Stimulated activated CD8-positive, alpha-beta memory T cell treated with anti-CD3 and anti-CD28 coated beads, Interleukin-7, amount 100 ng/mL, for 4 hours (primary cell): ENCODE results near the gene NLRP6.
A peak's percentile ranks its signal among the peaks of the same experiment; 100 is the strongest.

ENCODE experiments used
- DNase-seq, 2 donors: peaks; one replicate each; pipeline ENCODE4 v3.0.0-alpha.2; 2020; ENCODE audit warnings: low read depth in 2 of 2

Gene NLRP6

DNA sequence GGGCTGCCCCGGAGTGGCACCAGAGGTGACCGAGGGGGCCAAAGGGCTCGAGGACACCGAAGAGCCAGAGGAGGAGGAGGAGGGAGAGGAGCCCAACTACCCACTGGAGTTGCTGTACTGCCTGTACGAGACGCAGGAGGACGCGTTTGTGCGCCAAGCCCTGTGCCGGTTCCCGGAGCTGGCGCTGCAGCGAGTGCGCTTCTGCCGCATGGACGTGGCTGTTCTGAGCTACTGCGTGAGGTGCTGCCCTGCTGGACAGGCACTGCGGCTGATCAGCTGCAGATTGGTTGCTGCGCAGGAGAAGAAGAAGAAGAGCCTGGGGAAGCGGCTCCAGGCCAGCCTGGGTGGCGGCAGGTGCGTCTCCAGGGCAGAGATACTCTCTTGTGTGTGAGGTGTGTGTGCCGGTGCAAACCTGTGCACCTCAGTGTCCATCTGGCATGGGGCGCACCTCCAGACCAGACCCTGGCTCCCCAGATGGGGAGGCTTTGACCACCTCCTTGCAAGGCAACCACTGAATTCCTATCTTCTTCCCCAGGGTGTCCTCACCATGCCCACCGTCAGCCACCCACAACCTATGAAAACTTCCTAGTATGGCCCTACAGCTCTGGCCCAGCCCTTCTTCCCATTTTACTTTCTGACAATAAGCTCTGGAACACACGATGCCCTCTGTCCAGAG is 3.4 kb downstream of the NLRP6 start:
- DNase-seq = no peak

DNA sequence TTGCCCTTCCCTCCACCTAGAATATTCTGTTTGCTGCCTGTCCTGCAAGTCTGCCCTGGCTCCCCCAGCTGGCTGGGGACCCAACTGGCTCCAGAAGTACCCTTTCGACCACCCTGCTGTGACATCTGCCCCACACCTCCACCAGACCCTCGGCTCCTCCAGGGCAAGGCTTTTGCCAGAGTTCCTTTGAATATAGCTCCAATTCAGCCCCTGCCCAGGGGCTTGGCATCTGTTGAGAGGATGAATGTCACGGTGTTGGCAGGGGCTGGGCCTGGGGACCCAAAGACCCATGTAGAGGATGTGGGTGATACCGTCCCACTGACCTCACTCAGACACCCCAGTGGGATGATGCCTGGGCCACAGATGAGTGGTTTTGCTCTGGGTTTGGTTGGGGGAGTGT is 4.0 kb downstream of the NLRP6 start:
- no peak for DNase-seq

DNA sequence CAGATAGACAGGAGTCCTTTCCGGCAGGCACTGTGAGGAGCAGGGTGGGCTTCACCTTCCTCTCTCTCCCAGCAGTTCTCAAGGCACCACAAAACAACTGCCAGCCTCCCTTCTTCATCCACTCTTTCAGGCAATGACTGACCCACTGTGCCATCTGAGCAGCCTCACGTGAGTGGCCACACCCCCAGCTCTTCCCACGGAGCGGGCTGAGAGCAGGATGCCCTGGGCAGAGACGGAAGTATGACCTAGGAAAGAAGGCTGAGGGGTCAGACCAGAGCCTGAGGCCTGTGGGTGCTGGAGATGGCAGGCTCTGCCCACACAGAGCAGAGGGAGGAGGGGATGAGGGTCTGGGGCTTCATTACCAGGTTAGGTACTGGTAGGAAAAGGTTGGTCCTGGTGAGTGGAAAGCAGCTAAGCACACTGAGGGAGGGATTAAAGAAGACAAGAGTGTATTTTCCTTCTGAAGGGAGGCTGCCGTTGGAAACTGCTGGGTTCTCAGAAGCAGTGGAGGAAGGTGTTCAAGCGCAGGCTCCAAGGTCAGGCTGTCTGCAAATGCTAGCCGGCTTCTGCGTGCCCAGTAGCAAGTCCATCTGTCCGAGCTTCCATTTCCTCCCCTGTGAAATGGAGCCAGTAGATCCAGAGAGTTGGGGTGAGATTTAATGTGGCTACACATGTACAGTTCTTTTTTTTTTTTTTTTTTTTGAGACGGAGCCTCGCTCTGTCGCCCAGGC is 4.6 kb downstream of the NLRP6 start:
- DNase-seq = no peak

DNA sequence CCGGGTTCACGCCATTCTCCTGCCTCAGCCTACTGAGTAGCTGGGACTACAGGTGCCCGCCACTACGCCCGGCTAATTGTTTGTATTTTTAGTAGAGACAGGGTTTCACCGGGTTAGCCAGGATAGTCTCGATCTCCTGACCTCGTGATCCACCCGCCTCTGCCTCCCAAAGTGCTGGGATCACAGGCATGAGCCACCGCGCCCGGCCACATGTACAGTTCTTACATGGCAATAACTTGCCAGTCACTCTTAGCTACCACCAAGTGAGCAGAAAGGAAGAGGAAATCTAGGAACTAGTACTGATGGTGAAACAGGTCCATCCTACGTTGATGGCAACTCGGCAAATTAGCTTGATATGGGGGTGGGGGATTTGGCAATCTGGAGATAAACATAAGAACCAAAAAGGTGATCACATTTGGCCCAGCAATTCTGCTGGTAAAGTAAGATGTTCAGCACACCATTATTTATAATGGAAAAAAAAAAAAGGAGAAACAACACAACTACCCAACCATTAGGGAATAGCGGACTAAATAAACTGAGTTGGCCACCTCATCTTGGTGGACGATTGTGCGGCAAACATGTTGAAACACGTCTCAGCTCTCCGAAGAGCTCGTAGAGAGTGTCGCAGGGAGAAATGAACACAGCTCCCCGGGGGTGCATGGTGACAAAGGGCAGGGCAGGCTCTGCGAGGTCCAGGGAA is 5.3 kb downstream of the NLRP6 start:
- DNase-seq = no peak

DNA sequence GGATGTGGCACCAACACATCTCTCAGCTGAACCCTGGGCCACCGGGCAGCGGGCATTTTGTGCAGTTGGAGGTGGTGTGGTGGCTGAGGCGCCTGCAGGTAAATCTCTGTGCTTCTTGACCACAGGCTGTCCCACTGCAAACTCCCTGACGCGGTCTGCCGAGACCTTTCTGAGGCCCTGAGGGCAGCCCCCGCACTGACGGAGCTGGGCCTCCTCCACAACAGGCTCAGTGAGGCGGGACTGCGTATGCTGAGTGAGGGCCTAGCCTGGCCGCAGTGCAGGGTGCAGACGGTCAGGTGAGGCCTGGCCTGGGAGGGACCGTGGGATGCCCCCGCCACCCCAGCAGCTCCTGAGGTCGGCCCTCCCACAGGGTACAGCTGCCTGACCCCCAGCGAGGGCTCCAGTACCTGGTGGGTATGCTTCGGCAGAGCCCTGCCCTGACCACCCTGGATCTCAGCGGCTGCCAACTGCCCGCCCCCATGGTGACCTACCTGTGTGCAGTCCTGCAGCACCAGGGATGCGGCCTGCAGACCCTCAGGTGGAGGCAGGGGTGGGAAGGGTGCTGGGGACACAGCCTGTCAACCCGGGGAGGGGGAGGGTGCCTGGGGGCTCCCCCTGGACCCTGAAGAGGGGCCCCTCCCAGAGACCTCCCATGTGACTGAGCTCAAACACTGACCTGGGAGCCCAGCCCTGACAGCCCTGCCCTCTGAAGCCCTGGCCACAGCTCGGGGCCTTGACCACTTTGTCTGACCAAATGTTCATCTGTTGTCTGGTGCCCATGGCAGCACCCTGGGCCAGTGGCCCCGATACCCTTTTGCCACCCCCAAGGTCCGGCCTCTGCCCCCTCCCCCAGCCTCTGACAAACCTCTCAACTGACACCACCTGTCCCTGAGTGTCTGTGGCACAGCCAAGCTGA is 6.2 kb downstream of the NLRP6 start:
- no peak for DNase-seq

DNA sequence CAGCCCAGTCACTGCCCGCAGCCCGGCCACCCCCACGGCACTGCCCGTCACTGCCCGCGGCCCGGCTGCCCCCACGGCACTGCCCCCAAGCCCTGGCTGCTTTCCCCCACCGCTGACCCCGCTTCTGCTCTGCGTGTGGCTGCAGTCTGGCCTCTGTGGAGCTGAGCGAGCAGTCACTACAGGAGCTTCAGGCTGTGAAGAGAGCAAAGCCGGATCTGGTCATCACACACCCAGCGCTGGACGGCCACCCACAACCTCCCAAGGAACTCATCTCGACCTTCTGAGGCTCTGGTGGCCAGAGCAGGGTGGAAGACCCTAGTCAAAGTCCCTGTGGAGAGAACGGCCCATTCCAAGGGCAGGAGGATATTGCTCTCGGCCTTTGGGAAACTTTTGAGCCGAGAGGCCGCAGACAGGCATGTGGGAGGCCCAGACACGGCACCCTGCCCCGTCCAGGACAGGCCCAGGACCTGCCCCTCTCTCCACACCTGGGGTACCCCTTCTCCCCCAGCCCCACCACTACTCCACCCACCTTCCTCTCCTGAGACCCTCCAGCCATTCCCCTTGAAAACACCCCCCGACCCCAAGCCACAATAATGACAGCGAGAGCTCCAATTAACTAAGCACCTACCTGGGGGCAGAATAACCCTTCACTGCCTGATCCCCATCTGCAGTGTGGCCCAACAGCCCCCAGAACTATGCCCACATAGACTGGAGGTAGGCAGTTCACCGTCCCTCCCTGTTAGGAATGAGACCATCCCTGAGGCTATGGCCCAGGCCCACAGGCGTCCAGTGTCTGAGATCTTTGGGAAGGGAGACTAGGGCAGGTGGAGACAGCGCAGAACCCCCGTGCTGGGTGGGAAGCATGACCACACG is 7.0 kb downstream of the NLRP6 start:
- DNase-seq = no peak

DNA sequence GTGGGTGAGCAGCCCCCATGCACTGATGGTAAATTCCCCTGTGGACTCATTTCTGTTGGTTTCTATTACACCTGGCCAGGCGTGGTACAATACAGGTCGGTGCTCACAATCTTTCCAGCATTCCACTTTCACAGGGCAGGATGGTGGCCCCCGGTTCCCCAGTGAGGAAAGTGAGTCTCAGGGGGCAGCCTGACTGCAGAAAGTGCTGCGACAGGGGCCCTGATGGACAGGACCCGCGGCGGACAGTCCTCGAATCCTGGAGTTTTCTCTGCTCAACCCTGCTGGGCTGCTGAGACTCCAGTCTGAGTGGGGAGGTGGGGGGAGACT is 7.7 kb downstream of the NLRP6 start:
- DNase-seq = no peak

DNA sequence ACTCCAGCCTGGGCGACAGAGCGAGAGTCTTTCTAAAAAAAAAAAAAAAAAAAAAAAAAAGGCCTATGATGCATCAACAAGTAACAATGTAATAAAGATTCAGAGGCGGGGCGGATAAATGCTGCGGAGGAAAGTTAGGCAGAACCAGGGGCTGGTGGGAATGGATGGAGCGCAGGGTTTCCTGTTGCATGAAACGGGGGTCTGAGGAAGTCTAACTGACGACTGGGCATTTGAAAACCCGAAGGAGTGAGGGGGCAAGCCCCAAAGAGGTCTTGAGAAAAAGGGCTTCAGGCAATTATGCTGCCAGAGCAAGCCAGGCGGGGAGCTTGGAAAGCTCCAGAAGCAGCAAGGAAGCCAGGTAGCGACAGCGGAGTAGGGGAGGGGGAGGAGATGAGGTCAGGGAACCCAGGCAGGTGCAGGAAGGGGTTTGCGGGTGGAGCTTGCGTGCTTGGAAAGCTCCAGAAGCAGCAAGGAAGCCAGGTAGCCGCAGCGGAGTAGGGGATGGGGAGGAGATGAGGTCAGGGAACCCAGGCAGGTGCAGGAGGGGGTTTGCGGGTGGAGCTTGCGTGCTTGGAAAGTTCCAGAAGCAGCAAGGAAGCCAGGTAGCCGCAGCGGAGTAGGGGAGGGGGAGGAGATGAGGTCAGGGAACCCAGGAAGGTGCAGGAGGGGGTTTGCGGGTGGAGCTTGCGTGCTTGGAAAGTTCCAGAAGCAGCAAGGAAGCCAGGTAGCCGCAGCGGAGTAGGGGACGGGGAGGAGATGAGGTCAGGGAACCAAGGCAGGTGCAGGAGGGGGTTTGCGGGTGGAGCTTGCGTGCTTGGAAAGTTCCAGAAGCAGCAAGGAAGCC is 9.0 kb downstream of the NLRP6 start:
- DNase-seq = peak in 1 of 2 donors; percentile 53

DNA sequence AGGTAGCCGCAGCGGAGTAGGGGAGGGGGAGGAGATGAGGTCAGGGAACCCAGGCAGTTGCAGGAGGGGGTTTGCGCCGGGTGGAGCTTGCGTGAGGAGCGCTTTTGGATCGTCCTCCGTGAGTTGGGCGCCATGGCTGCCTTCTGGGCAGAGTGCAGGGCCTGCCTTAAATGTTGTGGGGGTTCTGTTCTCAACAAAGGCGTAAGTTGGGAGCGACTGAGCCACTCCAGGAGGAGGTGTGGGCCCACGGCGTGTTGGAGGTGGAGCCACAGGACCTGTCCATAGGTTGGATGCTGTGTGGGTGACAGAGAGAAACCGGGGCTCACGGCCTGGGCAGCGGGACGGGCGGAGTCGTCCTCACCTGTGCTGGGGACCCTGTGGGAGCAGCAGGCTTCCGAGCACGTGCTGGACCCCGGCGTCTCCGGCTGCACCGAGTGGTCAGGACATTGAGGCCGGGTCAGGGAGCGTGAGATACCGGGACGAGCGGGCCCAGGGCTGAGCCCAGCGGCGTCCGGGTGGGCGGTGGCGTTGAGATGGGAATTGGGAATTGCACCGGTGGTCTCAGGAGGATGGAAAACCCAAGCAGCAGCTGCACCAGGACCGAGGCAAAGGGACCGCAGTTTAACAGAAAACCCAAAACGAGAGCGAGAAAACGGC is 9.7 kb downstream of the NLRP6 start:
- no peak for DNase-seq

DNA sequence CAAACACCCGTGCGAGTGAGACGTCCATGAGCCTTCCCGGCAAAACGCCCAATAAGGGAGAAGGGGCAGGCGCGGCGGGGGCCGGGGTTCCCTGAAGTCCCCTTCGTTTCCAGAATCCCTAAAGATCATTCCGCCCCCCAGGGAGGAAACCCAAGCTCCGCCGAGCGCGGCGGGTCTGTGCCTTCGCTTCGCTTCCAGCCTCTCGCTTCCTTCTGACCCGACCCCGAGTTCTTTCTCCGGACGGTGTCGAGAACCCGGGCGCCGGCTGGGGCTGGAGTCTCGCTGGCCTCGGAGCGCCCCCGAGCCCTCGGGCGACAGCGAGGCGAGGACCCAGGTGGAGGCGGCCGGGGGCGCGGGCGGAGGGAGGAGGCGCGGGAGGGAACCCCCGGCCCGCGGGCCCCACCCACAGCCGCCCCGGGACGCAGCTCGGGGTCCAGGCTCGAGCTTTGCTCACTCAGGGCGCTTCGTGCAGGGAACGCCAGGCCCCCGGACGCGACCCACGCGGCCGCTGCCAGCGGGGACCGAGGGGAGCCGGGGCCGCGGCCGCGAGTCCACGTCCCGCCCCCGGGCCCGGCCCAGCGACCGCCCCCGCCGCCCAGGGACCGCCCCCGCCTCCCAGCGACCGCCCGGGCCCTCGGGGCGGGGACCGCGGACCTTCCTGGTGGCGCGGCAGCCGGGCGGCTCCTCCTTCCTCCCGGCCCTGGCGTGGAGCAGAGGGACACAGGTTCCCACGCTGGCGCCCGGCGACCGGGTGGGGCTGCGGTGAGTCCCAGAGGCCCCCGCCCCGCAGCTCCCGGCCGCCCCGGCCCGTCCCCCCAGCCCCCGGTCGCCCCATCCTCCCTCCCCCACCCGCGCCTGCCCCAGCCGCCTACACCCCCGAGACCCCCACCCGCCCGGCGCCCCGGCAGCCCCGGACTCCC is 10.5 kb downstream of the NLRP6 start, which contains the start of gene PGGHG:
Gene PGGHG, plus strand, starts transcription at position 649 of the 920 bp plus-strand sequence. CDS start 691 bp downstream, outside the sequence.
- DNase-seq = no peak

DNA sequence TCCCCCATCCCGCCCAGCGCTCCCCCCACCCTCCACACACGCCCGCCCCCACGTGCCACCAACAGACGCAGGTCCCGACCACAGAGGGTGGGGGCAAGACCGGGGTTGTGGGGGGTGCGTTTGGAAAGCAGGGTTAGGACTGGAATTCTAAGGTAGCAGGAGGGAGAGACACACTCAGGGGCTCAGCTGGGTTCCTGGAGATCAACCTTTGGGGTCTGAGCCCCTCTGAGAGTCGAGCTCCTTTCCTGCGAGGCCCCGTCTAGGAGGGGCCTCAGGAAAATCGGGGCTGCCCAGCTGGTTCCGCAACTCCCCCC is 11.1 kb downstream of the NLRP6 start:
- DNase-seq = no peak

DNA sequence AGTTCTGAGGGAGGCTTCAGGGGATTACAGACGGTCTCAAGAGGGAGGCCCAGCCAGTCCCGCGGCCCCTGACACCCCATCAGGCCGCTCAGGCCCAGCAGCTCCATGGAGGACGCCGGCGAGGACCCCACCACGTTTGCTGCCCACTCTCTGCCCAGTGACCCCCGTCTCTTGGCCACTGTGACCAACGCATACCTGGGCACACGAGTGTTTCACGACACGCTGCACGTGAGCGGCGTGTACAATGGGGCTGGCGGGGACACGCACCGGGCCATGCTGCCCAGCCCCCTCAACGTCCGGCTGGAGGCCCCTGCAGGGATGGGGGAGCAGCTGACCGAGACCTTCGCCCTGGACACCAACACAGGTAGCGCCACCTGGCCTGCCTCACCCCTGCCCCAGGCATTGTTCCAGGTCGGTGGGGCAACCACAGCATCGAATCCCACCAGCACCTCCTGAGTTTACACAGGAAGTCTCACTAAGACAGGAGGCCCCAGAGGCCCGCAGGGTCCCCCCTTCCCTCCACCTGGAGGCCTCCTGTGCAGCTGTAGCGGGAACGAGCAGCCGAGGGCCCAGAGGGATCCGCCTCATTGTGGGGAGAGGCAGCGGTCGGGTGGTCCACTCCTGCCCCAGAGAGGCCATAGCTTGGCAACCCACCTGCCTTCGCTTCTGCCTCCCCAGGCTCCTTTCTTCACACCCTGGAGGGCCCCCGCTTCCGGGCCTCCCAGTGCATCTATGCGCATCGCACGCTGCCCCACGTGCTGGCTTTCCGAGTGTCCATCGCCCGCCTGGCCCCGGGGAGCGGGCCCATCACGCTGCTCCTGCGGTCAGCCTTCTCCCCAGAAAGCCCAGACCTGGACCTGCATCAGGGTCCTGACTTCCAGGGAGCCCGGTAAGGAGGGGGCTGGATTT is 11.8 kb downstream of the NLRP6 start:
- DNase-seq = no peak

DNA sequence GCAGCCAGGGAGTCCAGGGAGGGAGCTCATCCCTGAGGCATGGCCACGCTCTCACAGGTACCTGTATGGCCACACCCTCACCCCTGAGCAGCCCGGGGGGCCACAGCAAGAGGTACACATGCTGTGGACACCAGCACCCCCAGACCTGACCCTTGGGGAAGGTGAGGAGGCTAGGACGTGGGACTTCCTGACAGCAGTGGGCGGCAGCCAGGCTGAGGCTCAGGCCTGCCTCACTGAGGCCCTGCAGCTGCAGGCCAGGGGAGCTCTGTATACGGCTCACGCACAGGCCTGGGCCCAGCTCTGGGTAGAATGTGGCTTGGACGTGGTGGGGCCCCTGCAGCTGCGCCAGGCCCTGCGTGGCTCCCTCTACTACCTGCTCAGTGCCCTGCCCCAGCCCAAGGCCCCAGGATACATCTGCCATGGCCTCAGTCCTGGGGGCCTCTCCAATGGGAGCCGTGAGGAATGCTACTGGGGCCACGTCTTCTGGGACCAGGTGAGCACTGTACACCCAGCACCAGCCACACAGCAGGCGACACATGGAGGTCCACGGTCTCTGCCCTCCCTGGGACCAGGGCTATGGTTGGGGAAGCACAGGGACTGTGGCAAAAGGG is 12.5 kb downstream of the NLRP6 start:
- no peak for DNase-seq

DNA sequence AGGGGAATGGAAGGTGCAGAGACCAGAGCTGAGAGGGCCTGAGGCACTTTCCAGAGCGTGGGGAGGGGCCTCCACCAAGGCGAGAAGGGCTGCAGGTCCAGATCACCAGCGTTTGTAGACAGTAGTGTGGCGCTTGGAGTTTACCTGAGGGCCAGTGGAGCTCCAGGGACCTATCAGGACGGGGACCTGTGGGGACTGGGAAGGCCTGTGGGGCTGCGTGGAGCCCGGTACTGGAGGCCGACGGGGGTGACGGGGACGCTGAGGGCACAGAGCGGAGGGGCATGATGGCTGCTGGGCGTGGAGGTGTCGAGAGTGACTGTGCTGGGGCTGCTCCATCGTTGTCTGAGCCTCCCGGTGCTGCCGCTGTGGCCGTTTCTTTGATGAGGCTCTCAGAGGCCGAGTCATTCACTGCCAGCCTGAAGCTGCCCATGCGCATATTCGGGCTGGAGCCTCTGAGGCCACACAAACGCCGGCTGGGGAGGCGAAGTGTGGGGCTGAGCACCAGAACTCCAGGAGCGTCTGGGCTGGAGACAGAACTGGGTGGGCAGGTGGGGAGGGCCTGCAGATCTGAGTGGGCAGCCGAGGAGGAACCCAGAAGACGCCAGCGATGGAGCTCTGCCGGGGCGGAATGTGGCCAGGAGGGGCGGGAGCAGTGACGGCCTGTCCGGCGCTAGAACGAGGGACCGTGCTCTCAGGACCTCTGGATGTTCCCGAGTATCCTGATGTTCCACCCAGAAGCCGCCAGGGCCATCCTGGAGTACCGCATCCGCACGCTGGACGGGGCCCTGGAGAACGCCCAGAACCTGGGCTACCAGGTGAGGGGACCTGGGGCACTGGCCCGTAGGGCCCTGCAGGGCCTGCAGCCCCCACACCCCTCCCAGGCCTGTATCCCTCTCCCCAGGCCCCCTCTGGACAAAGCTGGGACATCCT is 13.3 kb downstream of the NLRP6 start:
- no peak for DNase-seq

DNA sequence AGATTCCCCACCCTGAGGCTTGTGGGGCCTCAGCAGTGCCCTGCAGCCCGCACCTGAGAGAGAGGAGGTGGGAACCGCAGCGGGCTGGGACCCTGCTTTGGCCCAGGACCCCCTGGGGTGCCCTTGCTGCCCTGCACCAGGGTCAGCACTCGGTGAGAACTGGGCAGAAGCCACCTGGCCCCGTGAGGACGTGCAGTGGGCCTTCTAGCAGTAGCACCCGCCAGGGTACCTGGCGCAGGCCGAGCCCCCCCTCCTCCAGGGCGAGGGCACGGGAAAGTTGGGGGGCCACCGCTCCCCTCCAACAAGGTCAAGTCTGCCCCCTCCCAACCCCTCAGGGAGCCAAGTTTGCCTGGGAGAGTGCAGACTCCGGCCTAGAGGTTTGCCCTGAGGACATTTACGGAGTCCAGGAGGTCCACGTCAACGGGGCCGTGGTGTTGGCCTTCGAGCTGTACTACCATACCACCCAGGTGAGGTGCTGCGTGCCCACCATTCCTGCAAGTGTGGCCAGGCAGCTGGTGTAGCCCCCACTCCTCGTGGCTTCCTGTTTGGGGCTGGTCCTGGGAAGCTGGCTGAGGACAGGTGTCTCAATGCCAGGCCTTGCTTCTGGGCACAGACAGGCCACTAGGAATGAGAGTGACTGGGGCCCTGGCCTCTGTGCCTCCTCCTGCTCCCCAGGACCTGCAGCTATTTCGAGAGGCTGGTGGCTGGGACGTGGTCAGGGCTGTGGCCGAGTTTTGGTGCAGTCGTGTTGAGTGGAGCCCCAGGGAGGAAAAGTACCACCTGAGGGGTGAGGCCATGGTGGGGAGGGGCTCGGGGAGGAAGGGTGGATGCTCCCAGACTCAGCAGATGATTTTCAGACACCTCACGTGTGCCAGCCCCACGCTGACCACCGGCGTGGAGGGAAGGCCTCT is 14.3 kb downstream of the NLRP6 start:
- no peak for DNase-seq
